Thyroid gland (tissue), 4 donors: ENCODE data around the gene BACH2.

Experiments
- CTCF ChIP-seq, 6 experiments: fragments of 200-600 bp in 3 of 6; fragments of 450-650 bp in 3 of 6; sonication (generic) in 3 of 6; IDR thresholded peaks; one replicate each; pipeline ENCODE4 v1.5.1; 2016 to 2019; ENCODE audit warnings: antibody characterized with exemption in 6 of 6, mild to moderate bottlenecking in 2 of 6, inconsistent platforms in 1 of 6, moderate library complexity in 1 of 6
- POLR2A ChIP-seq, 2 donors: fragments of 450-650 bp; IDR thresholded peaks; one replicate each; pipeline ENCODE4 v1.6.1; 2017; ENCODE audit warnings: antibody characterized with exemption in 2 of 2, mild to moderate bottlenecking in 2 of 2, moderate library complexity in 1 of 2

DNA sequence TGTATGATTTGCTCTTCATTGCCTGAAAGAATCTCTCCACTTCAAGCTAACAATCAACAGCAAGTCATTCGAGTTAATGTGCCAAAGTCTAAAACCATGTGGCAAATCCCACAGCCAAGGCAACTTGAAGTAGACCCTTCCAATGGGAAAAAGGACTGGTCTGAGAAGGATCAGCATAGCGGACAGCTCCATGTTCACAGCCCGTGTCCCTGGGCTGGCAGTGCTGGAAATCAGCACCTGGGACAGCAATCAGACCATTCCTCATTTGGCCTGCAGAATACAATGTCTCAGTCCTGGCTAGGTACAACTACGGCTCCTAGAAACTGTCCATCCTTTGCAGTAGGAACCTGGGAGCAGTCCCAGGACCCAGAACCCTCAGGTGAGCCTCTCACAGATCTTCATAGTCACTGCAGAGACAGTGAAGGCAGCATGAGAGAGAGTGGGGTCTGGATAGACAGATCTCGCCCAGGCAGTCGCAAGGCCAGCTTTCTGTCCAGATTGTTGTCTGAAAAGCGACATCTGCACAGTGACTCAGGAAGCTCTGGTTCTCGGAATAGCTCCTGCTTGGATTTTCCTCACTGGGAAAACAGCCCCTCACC, 401.3 kb downstream of the BACH2 start:
- TF ChIP-seq CTCF (IDR thresholded peaks at IDR 0.05) (no peak), POLR2A (IDR thresholded peaks at IDR 0.05) (no peak)
